ENCODE results near the gene COX6B2.
A peak's percentile ranks its signal among the peaks of the same experiment; 100 is the strongest.
"Not testable (repeated sequence)": the region's sequence is repeated elsewhere in the genome, so short reads cannot be mapped to it uniquely, and the experiment has no call there.

Gene COX6B2

GRCh38 chr19:55333870-55334269 lies 20.6 kb downstream of the COX6B2 start:
- no peak for TF ChIP-seq POLR2A (IDR thresholded peaks at IDR 0.05; ENCODE audit: low read depth, low read length)
- DNase-seq (ENCODE audit: insufficient read length, low spot score): no peak
- no peak for FAIRE-seq

- not testable (repeated sequence) for FAIRE-seq; DNase-seq (ENCODE audit: insufficient read length, low spot score)
These were observed 24.7 kb downstream of the COX6B2 start for GRCh38 chr19:55329791-55330190.

DNA sequence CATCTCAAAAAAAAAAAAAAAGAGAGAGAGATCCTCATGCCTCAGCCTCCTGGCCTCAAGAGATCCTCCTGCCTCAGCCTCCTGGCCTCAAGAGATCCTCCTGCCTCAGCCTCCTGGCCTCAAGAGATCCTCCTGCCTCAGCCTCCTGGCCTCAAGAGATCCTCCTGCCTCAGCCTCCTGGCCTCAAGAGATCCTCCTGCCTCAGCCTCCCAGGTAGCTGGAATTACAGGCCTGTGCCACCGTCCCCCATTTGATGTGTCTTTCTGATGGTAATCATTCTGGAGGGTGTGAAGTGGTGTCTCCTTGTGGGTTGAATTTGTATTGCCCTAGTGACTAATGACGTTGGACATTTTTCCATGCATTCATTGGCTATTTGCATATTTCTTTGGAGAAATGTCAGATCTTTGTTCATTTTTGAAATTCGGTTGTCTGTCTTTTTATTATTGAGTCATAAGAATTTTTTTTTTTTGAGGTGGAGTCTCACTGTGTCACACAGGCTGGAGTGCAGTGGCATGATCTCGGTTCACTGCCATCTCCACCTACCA lies 25.7 kb downstream of the COX6B2 start:
- FAIRE-seq; DNase-seq (ENCODE audit: insufficient read length, low spot score): not testable (repeated sequence)

- TF ChIP-seq POLR2A (IDR thresholded peaks at IDR 0.05; ENCODE audit: low read depth, low read length): no peak
- DNase-seq (ENCODE audit: insufficient read length, low spot score) (no peak), FAIRE-seq (no peak)
These were observed 29.3 kb downstream of the COX6B2 start, which contains the start of gene TMEM150B for GRCh38 chr19:55325172-55325571. TSS of gene TMEM150B (minus strand) at chr19:55325341. CDS start at chr19:55321036, 4,305 bp downstream.

DNA sequence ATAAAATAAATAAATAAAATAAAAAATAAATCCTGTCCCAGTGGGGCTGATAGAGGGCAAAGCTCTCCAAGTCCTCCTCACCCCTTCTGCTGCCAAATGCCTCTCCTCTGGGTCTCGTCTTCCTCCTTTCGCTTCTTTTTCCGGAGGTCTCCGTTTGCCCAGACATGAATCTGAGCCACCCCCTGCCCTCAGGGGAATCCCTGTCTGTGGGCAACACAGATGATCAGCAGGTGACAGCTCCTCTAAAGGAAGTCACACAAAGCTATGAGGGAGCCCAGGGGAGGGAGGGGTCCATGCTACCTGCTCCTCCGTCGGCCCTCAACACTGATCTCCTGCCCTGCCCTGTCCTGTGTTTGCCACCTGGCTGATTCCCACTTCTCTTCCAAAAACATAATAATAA lies 29.9 kb downstream of the COX6B2 start:
- TF ChIP-seq POLR2A (IDR thresholded peaks at IDR 0.05; ENCODE audit: low read depth, low read length): no peak
- FAIRE-seq: no peak
- no peak for DNase-seq (ENCODE audit: insufficient read length, low spot score)

DNA sequence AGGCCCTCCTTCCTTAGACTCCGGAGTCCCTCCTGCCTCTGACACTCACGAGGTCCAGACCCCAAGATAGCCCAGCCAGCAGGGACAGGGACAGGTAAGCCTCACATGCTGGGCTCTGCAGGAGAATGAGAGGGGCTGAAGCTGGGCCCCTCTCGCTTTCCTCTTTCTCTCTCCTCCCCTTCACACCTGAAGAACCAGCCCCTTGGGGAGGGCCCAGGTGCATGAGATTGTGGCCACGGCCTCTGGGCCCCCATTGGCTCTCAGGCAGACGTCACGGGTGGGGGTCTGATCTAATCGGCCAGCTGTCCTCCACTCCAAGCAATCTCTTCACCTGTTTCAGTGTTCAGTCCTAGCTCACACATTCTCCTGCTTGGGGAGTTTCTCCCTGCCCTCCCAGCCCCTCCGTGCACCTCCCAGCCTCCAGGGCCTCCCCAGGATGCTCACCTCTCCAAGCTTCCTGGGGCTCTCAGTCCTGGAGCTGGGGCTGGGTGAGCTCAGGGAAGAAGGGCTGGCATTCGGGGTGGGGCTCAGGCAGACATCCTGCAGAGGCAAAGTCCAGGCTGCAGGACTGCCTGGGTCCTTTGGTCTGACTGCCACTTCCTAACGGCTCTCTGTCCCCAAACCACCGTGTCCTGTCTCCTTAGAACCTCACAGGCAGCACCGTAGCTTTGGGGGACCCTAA lies 32.2 kb downstream of the COX6B2 start:
- no peak for FAIRE-seq
- no peak for TF ChIP-seq POLR2A (IDR thresholded peaks at IDR 0.05; ENCODE audit: low read depth, low read length)
- DNase-seq (ENCODE audit: insufficient read length, low spot score): no peak

- no peak for FAIRE-seq
- TF ChIP-seq POLR2A (IDR thresholded peaks at IDR 0.05; ENCODE audit: low read depth, low read length): no peak
These were observed 32.9 kb downstream of the COX6B2 start for GRCh38 chr19:55321466-55322137.

GRCh38 chr19:55320844-55321419 lies 33.6 kb downstream of the COX6B2 start:
- TF ChIP-seq POLR2A (IDR thresholded peaks at IDR 0.05; ENCODE audit: low read depth, low read length): no peak
- DNase-seq (ENCODE audit: insufficient read length, low spot score): no peak
- FAIRE-seq: no peak

More at GRCh38 chr19:55321466-55322137, 32.9 kb downstream of the COX6B2 start:
- no peak for DNase-seq (ENCODE audit: insufficient read length, low spot score)

DNA sequence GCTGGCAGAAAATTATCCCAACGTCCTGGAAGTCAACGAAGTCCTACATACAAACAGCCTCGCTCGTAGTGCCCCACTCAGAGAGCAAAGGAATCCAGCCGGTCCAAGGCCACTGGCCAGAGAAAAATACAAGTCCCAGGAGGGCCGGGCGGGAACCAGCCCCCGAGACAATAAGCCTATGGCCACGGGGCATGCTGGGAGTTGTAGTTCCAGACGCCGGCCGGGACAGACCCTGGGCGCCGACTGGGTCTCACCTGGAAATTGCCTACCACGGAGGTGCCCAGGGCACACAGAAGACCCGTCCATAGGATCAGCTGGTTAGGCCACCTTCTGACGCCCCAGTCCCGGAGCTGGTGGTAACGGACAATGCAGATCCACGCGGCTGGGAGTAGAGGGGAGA lies 34.7 kb downstream of the COX6B2 start:
- DNase-seq (ENCODE audit: insufficient read length, low spot score): peak; percentile 66
- no peak for TF ChIP-seq POLR2A (IDR thresholded peaks at IDR 0.05; ENCODE audit: low read depth, low read length)
- FAIRE-seq: no peak

- FAIRE-seq: no peak
- no peak for TF ChIP-seq POLR2A (IDR thresholded peaks at IDR 0.05; ENCODE audit: low read depth, low read length)
- DNase-seq (ENCODE audit: insufficient read length, low spot score): no peak
These were observed 37.9 kb downstream of the COX6B2 start for GRCh38 chr19:55316646-55317045.

- TF ChIP-seq POLR2A (IDR thresholded peaks at IDR 0.05; ENCODE audit: low read depth, low read length): no peak
- FAIRE-seq: no peak
These were observed 38.5 kb downstream of the COX6B2 start for GRCh38 chr19:55315956-55316525.

DNA sequence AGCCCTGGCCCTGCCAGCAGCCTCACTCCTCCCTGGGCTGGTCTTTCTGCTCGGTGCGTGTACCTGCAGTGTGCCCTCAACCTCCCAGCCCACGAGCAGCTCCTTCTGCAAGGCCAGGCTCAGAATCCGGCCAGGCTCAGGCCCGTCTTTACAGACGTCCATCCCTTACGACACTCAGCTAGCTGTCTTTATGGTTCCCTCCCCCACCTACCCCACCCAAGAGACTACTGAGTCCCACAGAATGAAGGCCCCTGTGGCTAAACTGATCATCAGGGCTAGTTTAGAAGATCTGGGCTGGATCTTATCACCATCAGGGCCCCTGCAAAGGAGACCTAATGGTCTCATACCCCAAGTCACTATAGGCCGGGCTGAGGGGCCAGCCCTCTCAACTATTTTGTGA lies 40.1 kb downstream of the COX6B2 start:
- no peak for FAIRE-seq
- DNase-seq (ENCODE audit: insufficient read length, low spot score): no peak
- no peak for TF ChIP-seq POLR2A (IDR thresholded peaks at IDR 0.05; ENCODE audit: low read depth, low read length)

More at GRCh38 chr19:55315956-55316525, 38.5 kb downstream of the COX6B2 start:
- no peak for DNase-seq (ENCODE audit: insufficient read length, low spot score)

GRCh38 chr19:55312621-55313512 lies 41.7 kb downstream of the COX6B2 start:
- FAIRE-seq (no peak), DNase-seq (ENCODE audit: insufficient read length, low spot score) (no peak)
- TF ChIP-seq POLR2A (IDR thresholded peaks at IDR 0.05; ENCODE audit: low read depth, low read length): no peak
